ENCODE data around the gene TP53INP2. TPM values are rescaled to one million over a fixed set of nuclear protein-coding genes. Genes with fewer than 3 reads are reported as not detected.
A peak's percentile ranks its signal among the peaks of the same experiment; 100 is the strongest.

The TP53INP2 gene
- total and polyA plus RNA-seq, 2 of the 13 experiments (the other 11 are each of a cell fraction or from before 2014, with no cell fraction given), result 5.2 to 18.8 TPM

GRCh38 chr20:34704177-34705007, at the start of gene TP53INP2 (continued):
- TF ChIP-seq, protein P1, sequence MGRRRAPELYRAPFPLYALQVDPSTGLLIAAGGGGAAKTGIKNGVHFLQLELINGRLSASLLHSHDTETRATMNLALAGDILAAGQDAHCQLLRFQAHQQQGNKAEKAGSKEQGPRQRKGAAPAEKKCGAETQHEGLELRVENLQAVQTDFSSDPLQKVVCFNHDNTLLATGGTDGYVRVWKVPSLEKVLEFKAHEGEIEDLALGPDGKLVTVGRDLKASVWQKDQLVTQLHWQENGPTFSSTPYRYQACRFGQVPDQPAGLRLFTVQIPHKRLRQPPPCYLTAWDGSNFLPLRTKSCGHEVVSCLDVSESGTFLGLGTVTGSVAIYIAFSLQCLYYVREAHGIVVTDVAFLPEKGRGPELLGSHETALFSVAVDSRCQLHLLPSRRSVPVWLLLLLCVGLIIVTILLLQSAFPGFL (CRISPR knock-in tag; IDR thresholded peaks at IDR 0.05), result no peak
- peak; percentile 86 for TF ChIP-seq SAP130 (CRISPR knock-in tag; IDR thresholded peaks at IDR 0.05; ENCODE audit: low read depth)
- peak; percentile 91; the same call in 1 of the 2 replicates for TF ChIP-seq ZNF598 (CRISPR knock-in tag; IDR thresholded peaks at IDR 0.05; ENCODE audit: borderline replicate concordance)
- TF ChIP-seq, protein P2, sequence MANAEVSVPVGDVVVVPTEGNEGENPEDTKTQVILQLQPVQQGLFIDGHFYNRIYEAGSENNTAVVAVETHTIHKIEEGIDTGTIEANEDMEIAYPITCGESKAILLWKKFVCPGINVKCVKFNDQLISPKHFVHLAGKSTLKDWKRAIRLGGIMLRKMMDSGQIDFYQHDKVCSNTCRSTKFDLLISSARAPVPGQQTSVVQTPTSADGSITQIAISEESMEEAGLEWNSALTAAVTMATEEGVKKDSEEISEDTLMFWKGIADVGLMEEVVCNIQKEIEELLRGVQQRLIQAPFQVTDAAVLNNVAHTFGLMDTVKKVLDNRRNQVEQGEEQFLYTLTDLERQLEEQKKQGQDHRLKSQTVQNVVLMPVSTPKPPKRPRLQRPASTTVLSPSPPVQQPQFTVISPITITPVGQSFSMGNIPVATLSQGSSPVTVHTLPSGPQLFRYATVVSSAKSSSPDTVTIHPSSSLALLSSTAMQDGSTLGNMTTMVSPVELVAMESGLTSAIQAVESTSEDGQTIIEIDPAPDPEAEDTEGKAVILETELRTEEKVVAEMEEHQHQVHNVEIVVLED (CRISPR knock-in tag; IDR thresholded peaks at IDR 0.05; ENCODE audit: borderline replicate concordance), result peak; percentile 16; the same call in 1 of the 2 replicates
- peak; percentile 67; the same call in 1 of the 2 replicates for TF ChIP-seq ELF1 (CRISPR knock-in tag; IDR thresholded peaks at IDR 0.05)
- no peak for TF ChIP-seq ZNF160 (CRISPR knock-in tag; IDR thresholded peaks at IDR 0.05)
- TF ChIP-seq ZNF816 (CRISPR knock-in tag; IDR thresholded peaks at IDR 0.05; ENCODE audit: borderline replicate concordance), result peak; percentile 42; the same call in 1 of the 2 replicates
- no peak for TF ChIP-seq ZNF12 (CRISPR knock-in tag; IDR thresholded peaks at IDR 0.05)
- peak; percentile 65 for TF ChIP-seq NCOA2 (CRISPR knock-in tag; IDR thresholded peaks at IDR 0.05)
- no peak for TF ChIP-seq ETV6 (CRISPR knock-in tag; conservative IDR thresholded peaks at IDR 0.05)
- TF ChIP-seq FOXP4 (CRISPR knock-in tag; IDR thresholded peaks at IDR 0.05), result no peak
- TF ChIP-seq ZNF496 (CRISPR knock-in tag; IDR thresholded peaks at IDR 0.05; ENCODE audit: insufficient replicate concordance), result no peak
- TF ChIP-seq THRA (CRISPR knock-in tag; IDR thresholded peaks at IDR 0.05; ENCODE audit: borderline replicate concordance), result peak; percentile 100
- no peak; the same call in 1 of the 2 replicates for TF ChIP-seq ZNF747 (CRISPR knock-in tag; IDR thresholded peaks at IDR 0.05; ENCODE audit: borderline replicate concordance)
- TF ChIP-seq ZNF337 (CRISPR knock-in tag; IDR thresholded peaks at IDR 0.05; ENCODE audit: borderline replicate concordance, low read depth), result no peak
- TF ChIP-seq ATAD3A (CRISPR knock-in tag; IDR thresholded peaks at IDR 0.05), result no peak
- TF ChIP-seq ATM (IDR thresholded peaks at IDR 0.05; ENCODE audit: borderline replicate concordance), result no peak
- no peak for TF ChIP-seq NPAS2 (CRISPR knock-in tag; IDR thresholded peaks at IDR 0.05; ENCODE audit: borderline replicate concordance)
- TF ChIP-seq SMARCE1 (IDR thresholded peaks at IDR 0.05; ENCODE audit: borderline replicate concordance), result no peak
- TF ChIP-seq ZNF75D (CRISPR knock-in tag; IDR thresholded peaks at IDR 0.05; ENCODE audit: borderline replicate concordance), result 0 out of 2 replicates have a peak, but pooled peaks have one; percentile 35
- no peak for TF ChIP-seq FUBP1 (CRISPR knock-in tag; IDR thresholded peaks at IDR 0.05; ENCODE audit: borderline replicate concordance)
